ENCODE results near the gene CIAO3.

Gene CIAO3

DNA sequence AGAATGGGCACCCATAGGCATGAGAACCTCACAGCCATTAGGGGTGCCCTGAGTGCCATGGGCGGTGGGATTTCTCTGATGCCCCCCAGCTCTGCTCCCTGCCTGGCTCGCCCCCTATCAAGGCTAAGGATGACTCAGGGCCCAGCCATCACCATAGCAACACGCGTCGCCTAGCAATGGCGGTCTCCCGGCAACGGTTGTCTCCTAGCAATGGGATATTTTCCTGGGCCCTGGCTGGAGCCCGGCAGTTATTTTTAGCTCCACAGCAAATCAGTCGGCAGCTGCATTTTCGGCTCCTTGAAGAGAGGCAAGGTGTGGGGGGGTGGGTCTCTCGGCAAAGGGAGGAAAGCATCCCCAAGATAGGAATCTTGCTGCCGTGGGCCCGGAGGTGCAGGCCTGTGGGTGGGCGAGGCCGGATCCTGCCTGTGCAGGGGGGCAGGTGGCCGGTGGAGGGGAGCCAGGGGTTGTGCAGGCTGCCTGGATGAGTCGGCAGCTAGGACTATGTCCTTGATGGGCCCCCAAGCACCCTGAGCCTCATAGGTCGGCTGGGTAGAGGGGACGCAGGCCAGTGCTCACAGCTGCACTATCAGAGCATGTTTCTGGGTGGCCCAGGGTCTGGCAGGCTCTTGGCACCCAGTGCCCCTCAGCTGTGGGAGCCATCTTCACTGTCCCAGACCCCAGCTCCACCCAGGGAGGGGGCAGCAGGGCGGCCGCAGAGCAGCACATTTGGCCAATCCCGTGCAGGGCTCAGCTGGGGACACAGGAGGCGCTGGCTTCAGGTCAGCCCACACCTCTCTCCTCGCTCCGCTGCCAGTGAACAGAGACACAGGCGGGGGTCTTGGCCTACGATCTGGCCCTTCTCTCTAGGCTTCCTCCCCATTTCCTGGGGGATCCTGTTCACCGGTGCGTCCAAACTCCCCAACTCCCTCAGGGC lies 31.0 kb downstream of the CIAO3 start:
- DNase-seq (ENCODE audit: low spot score), result no peak

DNA sequence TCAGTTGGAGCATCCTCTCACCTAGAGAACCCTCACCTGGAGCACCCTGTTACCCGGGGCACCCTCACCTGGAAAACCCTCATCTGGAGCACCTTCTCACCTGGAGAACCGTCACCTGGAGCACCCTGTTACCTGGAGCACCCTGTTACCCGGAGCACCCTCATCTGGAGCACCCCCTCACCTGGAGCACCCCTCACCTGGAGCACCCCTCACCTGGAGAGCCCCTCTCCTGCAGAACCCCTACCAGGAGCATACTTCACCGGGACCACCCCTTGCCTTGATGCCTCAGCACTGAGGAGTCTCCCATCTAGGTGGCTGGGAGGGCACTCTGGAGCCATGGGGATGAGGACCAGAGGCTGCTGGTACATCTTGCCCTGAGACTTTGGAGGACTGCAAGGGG lies 31.8 kb downstream of the CIAO3 start:
- DNase-seq (ENCODE audit: low spot score), result no peak

DNA sequence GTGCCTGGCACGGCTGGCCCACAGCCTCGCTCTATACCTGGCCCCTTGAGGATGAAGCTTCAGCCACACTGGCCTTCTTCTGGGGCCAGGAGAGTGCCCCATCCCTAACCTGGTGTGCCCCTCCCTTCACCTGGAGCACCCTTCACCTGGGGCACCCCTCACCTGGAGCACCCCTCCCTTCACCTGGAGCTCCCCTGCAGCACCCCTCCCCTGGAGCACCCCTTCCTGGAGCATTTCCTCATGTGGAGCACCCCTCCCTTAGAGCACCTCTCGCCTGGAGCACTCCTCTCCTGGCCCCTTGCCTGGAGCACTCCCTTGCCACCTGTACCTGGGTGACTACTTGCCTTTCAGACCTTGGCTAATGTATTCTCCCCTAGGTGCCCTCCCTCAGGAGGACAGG lies 32.8 kb downstream of the CIAO3 start:
- DNase-seq (ENCODE audit: low spot score), result no peak

DNA sequence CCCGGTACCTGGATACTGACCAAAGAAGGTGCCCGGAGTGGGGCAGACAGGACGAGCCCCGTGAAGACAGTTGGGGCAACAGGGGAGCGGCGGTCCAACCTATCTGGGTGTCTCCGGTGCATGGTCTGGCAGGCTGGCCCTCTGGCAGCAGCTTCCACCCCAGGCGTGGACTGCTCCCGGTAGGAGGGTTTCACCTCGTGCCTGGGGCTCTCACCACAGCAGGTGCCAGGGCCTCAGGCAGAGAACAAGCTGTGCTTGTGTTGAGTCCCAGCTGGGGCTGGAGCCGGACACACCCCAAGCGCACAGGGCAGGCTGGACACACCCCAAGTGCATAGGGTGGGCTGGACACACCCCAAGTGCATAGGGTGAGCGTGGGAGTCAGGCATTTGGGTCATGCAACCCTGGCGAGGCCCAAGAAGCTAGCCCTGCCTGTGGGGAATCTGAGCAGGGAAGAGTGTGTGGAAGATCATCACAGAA lies 33.7 kb downstream of the CIAO3 start:
- DNase-seq (ENCODE audit: low spot score), result no peak

DNA sequence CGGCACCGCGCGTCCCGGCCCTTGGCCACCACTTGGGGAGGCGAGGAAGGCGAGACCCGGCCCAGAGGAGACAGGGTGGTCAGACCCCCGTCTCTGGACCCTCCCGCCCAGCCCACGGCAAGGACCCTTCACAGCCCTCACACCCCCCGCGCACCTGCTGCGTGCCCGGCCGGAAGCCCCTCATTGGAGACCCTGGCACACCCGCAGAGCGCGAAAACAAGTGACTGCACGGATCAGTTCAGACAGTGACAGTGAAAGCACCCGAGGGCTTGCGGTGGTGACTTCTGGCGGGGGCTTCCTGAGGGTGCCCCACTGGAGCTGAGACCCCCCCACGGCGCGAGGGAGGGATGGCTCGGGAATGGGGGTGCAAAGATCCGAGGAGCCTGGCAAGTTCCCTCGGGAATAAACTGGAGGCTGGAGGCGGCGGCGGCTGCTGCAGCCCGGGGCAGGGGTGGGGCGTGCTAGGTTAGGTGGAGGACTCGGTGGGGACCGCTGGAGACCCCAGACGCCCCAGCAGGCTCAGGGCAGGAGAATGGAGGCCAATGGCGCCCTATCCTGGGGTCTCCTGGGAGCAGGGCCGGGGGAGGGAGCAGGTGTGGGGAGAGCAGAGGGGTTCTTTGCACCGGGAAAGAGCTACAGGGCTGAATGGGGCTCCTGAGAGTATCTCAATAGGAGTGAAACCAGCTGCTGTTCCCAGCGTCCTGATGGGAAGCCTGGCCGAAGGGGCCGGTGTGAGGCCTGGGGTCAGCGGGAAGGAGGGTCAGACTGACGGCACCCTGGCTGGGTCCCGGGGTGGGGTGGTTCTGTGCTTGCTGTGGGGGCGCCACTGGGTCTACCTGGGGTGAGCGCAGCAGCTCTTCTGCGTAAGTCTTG lies 34.4 kb downstream of the CIAO3 start:
- DNase-seq (ENCODE audit: low spot score), result no peak

DNA sequence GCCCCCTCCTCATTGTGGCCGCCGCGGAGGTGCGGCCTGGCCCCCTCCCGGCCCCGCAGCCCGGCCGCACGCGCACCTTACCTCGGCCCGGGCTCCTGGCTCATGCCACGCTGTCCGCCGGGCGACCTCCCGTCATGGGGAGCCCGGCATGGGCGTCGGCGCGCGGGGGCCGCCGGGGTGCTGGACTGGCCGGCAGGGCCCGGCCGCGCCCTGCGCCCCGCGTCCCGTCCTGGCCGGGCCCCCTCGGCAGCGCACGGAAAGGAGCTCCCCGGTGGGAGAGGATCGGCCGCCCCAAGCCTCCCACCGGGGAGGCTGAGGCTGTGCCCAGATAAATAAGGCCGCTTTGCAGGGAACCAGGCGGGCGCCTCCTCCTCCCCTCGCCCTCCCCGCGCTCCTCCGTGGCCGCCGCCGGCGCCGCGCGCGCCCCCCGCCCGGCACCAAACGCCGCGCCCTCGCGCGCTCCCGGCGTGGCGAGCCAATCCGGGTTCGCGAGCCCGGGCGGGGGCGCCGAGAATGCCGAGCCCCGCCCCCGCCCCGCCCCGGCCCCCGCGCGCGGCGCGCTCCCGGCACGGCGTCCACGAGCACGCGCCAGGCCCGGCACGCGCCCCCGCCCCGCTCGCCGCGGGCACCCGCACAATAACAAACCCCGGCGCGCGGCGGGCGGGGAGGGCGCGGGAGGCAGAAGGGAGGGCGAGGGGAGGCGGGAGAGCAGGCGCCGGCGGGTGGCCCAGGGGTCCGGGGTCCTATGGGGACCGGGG lies 35.2 kb downstream of the CIAO3 start, which contains the start of gene FBXL16:
Gene FBXL16 (minus strand): TSS at position 371 of the 758 bp plus-strand sequence. CDS start 8,396 bp downstream, outside the sequence.
- DNase-seq (ENCODE audit: low spot score), result no peak

DNA sequence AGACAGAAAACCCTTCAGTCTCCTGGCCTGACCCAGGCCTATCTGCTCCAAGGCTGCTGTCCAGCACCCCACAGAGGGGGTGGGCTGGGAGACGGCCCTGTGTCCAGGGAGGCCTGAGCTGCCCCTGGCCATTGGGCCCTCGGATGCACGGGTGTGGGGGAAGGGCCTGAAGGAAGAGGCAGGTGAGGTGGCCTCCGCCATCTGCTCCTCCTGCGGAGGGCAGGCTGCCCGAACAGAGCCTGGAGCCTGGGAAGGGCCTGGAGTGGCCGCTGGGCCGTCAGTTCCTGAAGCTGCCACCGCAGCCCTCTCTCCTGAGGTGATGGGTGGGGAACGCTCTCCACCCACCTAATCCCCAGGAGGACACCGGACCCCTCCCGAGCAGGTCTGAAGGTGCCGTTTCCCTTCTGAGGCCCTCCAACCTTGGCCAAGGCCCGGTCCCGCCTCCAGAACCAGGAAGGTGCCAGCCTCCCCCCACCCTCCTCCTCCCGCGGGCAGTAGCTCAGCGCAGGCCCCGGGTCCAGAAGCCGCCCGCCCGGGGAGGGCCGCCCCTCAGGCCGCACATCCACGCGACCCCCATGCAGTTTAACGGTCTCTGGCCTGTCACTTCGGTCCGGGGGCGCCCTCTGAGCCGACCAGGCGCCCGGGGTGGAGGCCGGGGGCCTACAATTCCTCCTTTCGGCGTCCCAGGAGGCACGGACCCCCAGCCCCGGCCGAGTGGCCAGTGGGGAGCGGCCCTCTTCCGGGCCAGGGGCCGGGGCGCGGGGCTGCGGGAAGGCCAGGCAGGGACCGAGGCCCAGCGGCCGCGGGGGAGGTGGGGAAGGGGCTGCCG lies 36.0 kb downstream of the CIAO3 start:
- no peak for DNase-seq (ENCODE audit: low spot score)

DNA sequence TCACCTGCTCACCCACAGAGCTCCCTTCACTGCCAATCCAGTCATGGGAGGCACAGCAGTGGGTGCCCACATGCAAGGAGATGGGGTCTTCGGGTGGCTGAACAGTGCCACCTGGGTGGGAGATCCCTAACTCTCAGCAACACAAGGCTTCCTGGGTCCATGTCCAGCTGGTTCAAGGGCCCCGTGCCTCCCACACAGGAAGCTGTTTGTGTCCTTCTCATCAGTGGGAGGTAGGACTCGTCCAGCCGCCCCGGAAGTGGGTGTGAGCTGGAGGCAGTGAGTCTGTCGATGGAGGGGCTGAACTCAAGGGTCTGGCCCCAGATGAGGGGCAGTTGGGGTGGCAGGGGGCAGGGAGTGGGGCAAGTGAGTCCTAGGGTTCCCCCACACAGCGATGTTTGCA lies 36.8 kb downstream of the CIAO3 start:
- no peak for DNase-seq (ENCODE audit: low spot score)

DNA sequence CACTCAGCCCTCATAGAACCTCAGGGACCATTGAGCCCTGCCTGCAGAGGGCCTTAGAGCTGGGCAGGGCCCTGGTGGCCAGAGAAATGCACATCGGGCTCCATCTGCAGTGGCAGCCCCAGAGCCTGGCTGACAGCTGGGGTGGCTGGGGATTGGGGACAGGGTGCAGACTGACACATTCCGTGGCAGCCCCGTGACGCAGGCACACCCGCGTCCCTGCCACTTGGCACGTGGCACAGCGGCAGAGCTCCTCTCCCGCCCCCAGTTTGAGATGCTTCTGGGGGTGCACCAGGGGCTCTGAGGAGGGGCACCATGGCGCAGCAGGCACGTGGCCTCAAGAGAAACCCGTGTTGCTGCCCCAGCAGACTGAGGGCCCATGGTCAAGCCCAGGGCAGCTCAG lies 37.4 kb downstream of the CIAO3 start:
- no peak for DNase-seq (ENCODE audit: low spot score)

DNA sequence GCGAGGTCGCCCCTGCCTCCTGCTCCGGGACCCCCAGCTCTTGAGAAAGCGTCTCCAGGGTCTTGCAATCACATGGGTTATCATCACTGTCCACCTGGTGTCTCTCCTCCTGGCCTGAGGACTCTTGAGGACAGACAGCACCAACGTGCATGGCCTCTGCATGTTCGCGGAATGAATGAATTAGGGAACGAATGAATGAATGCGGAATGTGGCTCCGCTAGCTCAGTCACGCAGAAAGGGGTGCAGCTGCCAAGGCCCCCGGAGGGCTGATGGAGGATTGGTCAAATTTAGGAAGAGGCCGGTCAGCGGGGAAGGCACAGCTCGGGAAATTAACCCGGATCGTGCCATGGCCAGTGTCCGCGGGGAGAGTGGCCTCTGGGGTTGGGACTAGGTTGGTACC lies 38.5 kb downstream of the CIAO3 start:
- no peak for DNase-seq (ENCODE audit: low spot score)

DNA sequence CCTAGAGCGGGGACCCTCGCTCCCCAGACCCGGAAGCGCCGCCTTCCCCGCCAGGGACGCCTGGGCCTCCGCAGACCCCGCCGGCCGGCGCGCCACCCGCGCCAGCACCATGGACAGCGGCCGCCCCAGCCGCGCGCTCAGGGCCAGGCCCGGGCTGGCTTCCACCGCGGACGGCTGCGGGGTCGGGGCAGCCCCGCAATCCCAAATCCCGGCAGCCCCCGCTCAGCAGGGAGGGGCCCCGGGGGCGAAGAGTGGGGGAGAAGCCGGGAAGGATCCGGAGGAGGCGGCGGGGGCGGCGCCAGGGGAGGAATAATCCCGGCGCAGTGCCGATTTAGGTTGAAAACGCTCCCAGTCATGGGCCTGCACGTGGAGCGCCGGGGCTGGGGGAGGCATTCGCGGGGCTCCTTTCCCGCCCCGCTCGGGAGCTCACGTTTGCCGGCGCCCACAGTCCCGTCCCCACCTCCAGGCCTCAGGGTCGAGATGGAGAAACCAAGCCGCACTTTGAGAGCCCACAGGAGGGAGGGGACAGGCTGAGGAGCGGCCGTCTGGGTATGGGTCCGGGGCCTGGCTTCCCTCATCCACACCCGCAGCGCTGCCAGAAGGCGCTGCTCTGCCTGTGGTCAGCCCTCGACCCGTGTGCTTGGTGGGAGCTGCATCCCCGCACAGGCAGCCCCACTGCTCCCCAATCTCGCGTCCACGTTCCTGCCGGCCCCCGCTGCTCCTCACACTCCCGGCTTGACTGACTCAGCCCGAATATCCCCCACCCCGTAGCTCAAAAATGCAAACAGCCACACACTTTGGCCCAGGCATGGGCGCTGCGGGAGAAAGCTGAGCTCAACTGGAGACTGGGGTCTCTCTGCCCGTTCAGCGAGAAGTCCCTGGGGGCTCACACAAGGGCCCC lies 39.9 kb downstream of the CIAO3 start:
- peak; percentile 75 for DNase-seq (ENCODE audit: low spot score)

DNA sequence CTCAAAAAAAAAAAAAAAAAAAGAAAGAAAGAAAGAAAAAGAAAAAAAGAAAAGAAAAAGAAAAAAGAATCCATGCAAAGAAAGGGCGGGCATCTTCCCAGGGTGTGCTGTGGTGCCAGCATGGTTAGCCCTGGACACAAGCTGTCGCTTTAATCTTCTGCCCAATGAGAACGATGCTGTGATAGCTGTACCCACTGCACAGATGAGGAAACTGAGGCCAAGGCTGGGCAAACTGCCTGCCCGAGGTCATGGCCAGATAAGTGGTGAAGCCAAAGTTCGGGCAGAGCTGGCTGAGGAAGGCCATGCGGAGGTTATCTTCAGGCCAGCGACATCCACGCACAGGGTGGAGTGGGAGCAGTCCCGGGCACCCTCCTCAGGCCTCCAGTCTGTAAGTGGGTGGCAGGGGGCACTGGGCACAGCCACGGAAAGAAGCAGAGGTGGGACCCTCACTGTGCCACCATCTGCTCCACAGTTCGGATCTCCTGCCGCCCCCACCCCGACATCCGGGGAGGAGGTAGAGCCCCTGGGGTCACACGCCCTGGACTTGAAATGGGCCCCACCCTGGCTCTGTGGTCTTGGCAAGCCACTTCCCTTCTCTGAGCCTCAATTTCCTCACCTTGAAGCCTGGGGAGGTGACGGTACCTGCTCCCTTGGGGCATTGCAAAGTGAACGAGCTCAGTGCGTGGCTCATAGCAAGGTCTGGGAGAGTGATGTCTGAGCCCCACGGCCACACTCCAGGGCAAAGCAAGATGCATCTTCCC lies 41.7 kb downstream of the CIAO3 start:
- DNase-seq (ENCODE audit: low spot score), result no peak

DNA sequence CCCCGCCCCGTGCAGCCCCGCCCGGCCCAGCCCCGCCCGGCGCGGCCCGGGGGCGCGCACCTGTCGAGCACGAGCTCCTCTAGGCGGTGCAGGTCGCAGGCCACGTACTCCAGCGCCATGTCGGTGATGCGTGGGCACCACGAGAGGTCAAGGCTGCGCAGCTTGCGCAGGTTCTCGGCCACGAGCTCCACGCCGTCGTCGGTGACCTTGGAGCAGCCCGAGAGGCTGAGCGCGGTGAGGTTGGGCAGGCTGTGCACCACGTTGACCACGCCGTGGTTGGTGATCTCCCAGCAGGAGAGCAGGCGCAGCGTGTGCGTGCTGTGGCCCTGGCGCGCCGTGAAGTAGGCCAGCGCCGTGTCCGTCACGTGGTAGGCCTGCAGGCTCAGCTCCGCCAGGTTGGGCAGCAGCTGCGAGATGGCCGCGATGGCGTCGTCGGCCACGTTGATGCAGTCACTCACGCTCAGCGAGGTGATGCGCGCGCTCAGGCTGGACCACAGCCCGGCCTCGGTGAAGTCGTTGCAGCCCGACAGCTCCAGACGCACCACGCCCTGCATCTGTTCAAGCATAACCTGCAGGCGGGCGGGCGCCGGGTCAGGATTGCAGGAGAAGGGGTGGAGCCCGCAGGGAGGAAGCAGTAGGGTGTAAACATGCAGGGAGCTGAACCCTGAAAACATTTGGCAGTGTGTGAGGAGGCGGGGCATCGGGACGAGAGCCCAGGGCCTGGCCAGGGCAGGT lies 45.3 kb downstream of the CIAO3 start:
- no peak for DNase-seq (ENCODE audit: low spot score)

DNA sequence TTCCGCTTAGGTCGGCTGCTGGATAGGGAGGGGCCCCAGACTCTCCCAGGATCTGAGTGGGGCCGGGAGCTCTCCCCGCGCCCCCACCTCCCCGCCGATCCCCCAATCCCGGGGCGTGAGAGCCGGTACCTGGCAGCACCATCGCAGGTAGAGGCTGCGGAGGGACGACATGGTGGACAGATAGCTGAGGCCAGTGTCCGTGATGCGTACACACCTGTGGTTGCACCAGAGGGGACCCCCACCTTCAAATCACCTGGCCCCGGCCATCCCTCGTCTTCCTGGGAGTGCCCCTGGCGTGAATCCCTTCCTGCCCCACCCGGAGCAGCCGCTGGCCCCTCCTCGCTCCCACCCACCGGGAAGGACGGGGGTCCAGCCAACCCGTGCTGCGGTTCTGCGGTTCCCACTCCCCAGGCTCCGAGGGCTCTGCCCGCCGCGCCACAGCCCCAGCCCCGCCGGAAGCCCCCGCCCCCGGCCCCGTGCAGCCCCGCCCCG lies 45.9 kb downstream of the CIAO3 start:
- DNase-seq (ENCODE audit: low spot score), result no peak

DNA sequence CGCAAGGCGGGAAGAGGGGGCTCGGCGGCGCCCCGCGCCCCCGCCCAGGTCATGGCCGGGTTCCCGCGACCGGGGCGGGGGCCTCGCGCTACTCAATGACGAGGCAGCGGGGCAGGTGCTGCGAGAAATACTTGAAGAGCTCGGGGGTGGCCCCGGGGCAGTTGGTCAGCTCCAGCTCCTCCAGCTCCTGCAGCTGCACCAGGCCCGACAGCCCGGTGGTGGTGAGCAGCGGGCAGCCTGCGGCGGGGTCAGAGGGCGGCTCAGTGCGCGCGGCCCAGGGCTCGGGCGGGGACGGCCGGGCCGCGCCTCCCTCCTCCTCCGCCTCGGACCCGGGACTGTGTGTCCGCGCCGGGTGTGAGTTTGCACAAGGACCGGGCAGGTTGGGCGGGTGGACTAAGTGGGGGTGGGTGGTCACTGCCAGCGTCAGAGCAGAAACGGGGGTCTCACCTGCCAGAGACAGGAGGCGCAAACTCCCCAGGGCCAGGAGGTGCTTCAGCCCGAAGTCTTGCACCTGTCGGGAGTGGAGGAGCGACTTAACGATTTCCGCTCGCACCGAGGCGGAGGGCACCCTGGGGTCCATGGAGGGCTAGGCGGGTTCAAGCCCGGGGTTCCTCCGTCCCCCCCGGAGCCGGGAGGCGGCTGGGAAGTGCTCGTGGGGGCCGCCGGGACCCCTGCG lies 46.5 kb downstream of the CIAO3 start:
- no peak for DNase-seq (ENCODE audit: low spot score)

DNA sequence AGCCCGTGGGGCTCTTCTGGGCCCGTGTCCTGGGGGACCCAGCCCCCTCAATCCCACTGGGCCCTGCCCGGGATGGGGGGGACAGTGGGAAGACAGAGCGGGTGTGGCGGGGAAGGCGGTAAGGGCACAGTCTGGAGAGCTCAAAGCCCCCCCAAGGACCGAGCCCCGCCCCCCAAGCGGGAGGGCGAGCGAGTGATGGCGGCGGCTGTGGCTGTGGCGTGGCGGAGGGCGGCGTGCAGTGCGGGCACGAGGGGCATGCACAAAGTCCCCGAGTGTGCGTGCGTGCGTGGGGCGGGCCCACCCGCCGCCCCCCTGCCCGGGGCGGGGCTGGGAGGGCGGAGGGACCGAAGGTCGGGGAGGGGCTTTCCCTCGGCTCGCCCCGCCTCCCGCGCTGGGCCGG lies 47.0 kb downstream of the CIAO3 start:
- DNase-seq (ENCODE audit: low spot score), result no peak

DNA sequence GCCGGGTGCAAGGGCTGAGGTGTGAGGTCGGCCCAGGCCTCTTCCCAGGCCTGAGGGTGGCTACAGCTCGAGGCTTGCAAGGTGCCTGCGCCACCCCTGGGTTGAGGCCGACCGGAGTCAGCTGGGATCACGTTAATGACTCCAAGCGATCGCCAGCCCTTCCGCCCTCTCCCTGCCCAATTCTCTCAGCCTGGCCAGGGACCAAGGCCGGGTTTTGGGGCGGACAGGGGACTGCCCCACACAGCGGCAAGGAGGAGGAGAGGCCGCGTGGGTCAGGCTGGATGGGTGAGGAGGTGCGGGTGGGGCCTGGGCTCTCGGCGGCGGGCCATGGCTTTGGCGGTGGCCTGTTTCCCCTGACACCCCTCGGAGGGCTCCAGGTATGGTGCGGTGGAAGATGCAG lies 47.4 kb downstream of the CIAO3 start:
- no peak for DNase-seq (ENCODE audit: low spot score)

All from HuH-7.5 (cell line).